Measurements from ENCODE around the gene MPV17.

MPV17 gene

GRCh38 chr2:27265536-27265870 lies 57.4 kb downstream of the MPV17 start:
- no peak for DNase-seq (ENCODE audit: low read depth in 2 of 2)

- no peak for DNase-seq (ENCODE audit: low read depth in 2 of 2)
Observed at GRCh38 chr2:27264753-27265535, 58.0 kb downstream of the MPV17 start.

- DNase-seq (ENCODE audit: low read depth in 2 of 2) = no peak
Observed at GRCh38 chr2:27264253-27264752, 58.6 kb downstream of the MPV17 start.

- no peak for DNase-seq (ENCODE audit: low read depth in 2 of 2)
Observed at GRCh38 chr2:27263287-27264252, 59.3 kb downstream of the MPV17 start.

- DNase-seq (ENCODE audit: low read depth in 2 of 2) = no peak
Observed at GRCh38 chr2:27262379-27263286, 60.3 kb downstream of the MPV17 start, which contains the start of gene SLC30A3. SLC30A3 (minus strand) TSS chr2:27263047; CDS start chr2:27262906, 141 bp downstream.

GRCh38 chr2:27261926-27262298 lies 61.0 kb downstream of the MPV17 start:
- no peak for DNase-seq (ENCODE audit: low read depth in 2 of 2)

GRCh38 chr2:27261241-27261925 lies 61.5 kb downstream of the MPV17 start:
- DNase-seq (ENCODE audit: low read depth in 2 of 2) = no peak
